GM23338 (cell line): ENCODE results near the gene CRACR2B. TPM values are rescaled to one million over a fixed set of nuclear protein-coding genes. Genes with fewer than 3 reads are reported as not detected.

Experiments used
- ATAC-seq: fragments of 200-7000 bp; cut with Tn5 transposase; 3 replicates; pipeline ENCODE4 v1.9.1; 2020
- DNase-seq: peaks from one replicate; pipeline ENCODE4 v3.0.0-alpha.2; 2015; ENCODE audit warnings: low spot score
- H2AFZ ChIP-seq: fragments of 200-600 bp; sonication (generic); 2 replicates; pipeline ENCODE4 v1.8.0; 2016; ENCODE audit warnings: antibody characterized with exemption, mild to moderate bottlenecking, moderate library complexity
- H3F3A ChIP-seq: fragments of 200-600 bp; sonication (generic); replicated peaks from 2 replicates; pipeline ENCODE4 v1.8.0; 2017; ENCODE audit warnings: antibody characterized with exemption, mixed run types, low read depth
- H3K27ac ChIP-seq: fragments of 200-600 bp; sonication (generic); 2 replicates; pipeline ENCODE4 v1.6.1; 2016; ENCODE audit warnings: low read depth
- H3K27me3 ChIP-seq: fragments of 200-600 bp; sonication (generic); 2 replicates; pipeline ENCODE4 v1.8.0; 2016; ENCODE audit warnings: mild to moderate bottlenecking, mixed run types, moderate library complexity; ENCODE audit not compliant: insufficient read depth
- H3K36me3 ChIP-seq: fragments of 200-600 bp; sonication (generic); 2 replicates; pipeline ENCODE4 v1.8.0; 2016; ENCODE audit warnings: mild to moderate bottlenecking; ENCODE audit not compliant: insufficient read depth
- H3K4me1 ChIP-seq: fragments of 200-600 bp; sonication (generic); 2 replicates; pipeline ENCODE4 v1.8.0; 2016; ENCODE audit warnings: mild to moderate bottlenecking, moderate library complexity; ENCODE audit not compliant: insufficient read depth
- H3K4me2 ChIP-seq: fragments of 200-600 bp; sonication (generic); 2 replicates; pipeline ENCODE4 v1.7.1; 2017; ENCODE audit warnings: mixed run types
- H3K4me3 ChIP-seq: fragments of 200-600 bp; sonication (generic); 2 replicates; pipeline ENCODE4 v1.6.1; 2016; ENCODE audit warnings: mixed run types
- H3K79me2 ChIP-seq: fragments of 200-600 bp; sonication (generic); replicated peaks from 2 replicates; pipeline ENCODE4 v1.8.0; 2017; ENCODE audit warnings: mild to moderate bottlenecking; ENCODE audit not compliant: insufficient read depth
- H3K9me2 ChIP-seq: fragments of 200-600 bp; sonication (generic); 2 replicates; pipeline ENCODE4 v1.8.0; 2017; ENCODE audit not compliant: insufficient read depth
- H4K20me1 ChIP-seq: fragments of 200-600 bp; sonication (generic); replicated peaks from 2 replicates; pipeline ENCODE4 v1.8.0; 2017; ENCODE audit warnings: mild to moderate bottlenecking; ENCODE audit not compliant: insufficient read depth
- H3K27ac Mint-ChIP-seq: 2 replicates; pipeline ENCODE4 v1.8.0; 2020; ENCODE audit warnings: inconsistent platforms, mild to moderate bottlenecking, moderate library complexity, mixed read lengths
- H3K27me3 Mint-ChIP-seq: 3 replicates; pipeline ENCODE4 v1.8.0; 2022; ENCODE audit warnings: low read depth, mild to moderate bottlenecking, moderate library complexity, mixed read lengths, inconsistent platforms; ENCODE audit not compliant: insufficient read depth, poor library complexity
- H3K36me3 Mint-ChIP-seq: 3 replicates; pipeline ENCODE4 v1.8.0; 2021; ENCODE audit warnings: low read depth, mild to moderate bottlenecking, inconsistent platforms, moderate library complexity, mixed read lengths
- H3K4me1 Mint-ChIP-seq: 3 replicates; pipeline ENCODE4 v1.8.0; 2020; ENCODE audit warnings: mild to moderate bottlenecking, inconsistent platforms, mixed read lengths
- H3K4me3 Mint-ChIP-seq: 3 replicates; pipeline ENCODE4 v1.8.0; 2021; ENCODE audit warnings: moderate library complexity, mild to moderate bottlenecking, inconsistent platforms, mixed read lengths
- H3K9me3 Mint-ChIP-seq: 3 replicates; pipeline ENCODE4 v1.8.0; 2020; ENCODE audit warnings: moderate library complexity, mild to moderate bottlenecking, inconsistent platforms, mixed read lengths
- ETS1 ChIP-seq: IDR thresholded peaks from 2 replicates; pipeline ENCODE4 v1.6.1; 2016; ENCODE audit warnings: antibody characterized with exemption
- EZH2 ChIP-seq: fragments of 200-600 bp; sonication (generic); IDR thresholded peaks from one replicate; pipeline ENCODE4 v1.8.0; 2017; ENCODE audit warnings: antibody characterized with exemption, mild to moderate bottlenecking, low read depth; ENCODE audit not compliant: unreplicated experiment
- EZH2phosphoT487 ChIP-seq: fragments of 200-600 bp; sonication (generic); IDR thresholded peaks from one replicate; pipeline ENCODE4 v1.8.1; 2018; ENCODE audit warnings: antibody characterized with exemption; ENCODE audit not compliant: unreplicated experiment
- NANOG ChIP-seq: IDR thresholded peaks from 2 replicates; pipeline ENCODE4 v1.6.1; 2016; ENCODE audit warnings: antibody characterized with exemption, borderline replicate concordance
- POLR2AphosphoS5 ChIP-seq: IDR thresholded peaks from 2 replicates; pipeline ENCODE4 v1.6.1; 2016; ENCODE audit warnings: antibody characterized with exemption, low read depth
- ZNF331 ChIP-seq: fragments of 250-450 bp; sonication (Bioruptor Pico); IDR thresholded peaks from 2 replicates; pipeline ENCODE4 v1.5.0; 2020; ENCODE audit warnings: low read depth, mild to moderate bottlenecking, moderate library complexity
- ZNF462 ChIP-seq: fragments of 250-450 bp; sonication (Bioruptor Pico); IDR thresholded peaks from 2 replicates; pipeline ENCODE4 v1.5.0; 2020; ENCODE audit warnings: mild to moderate bottlenecking, moderate library complexity
- polyA plus RNA-seq: library from polyadenylated mRNA; unstranded; fragments of >200 nt; fragmentation: Nextera tagmentation; extraction: Ambion mirVana; gene quantifications from 2 replicates; pipeline ENCODE4 v1.2.1, GENCODE V29; 2016
- total RNA-seq: library from RNA; depleted of rRNA; stranded (reverse); fragments of >200 nt; shearing (Covaris generic); gene quantifications from 2 replicates; pipeline ENCODE4 v1.2.3, GENCODE V29; 2014

The CRACR2B gene
- total and polyA plus RNA-seq, 2 experiments from 2014 or later, result 55.9 to 64.1 TPM

GRCh38 chr11:845872-846495 is 18.3 kb downstream of the CRACR2B start:
- H3K27me3 Mint-ChIP-seq, result peaks cover 18% of the 10 kb centered on the region

More at GRCh38 chr11:845872-846495, 18.3 kb downstream of the CRACR2B start:
- H3F3A ChIP-seq, result 0 out of 2 replicates have a peak, but pooled peaks cover 5% of the 10 kb centered on the region
- Mint-ChIP-seq H3K27ac (no peak overlapping the region), H3K9me3 (no peaks in the 10 kb centered on the region), H3K4me1 (peaks cover 20% of the 10 kb centered on the region), H3K4me3 (no peak overlapping the region; the same call in 2 of the 3 replicates), H3K36me3 (peaks cover 4% of the 10 kb centered on the region)
- no peaks in the 10 kb centered on the region for H3K36me3 ChIP-seq
- DNase-seq (no peak), ATAC-seq (no peak)
- H3K79me2 ChIP-seq, result peaks cover 13% of the 10 kb centered on the region
- H3K4me2 ChIP-seq, result peak overlapping the region; percentile 91; the same call in 1 of the 2 replicates
- peaks cover 17% of the 10 kb centered on the region for H4K20me1 ChIP-seq
- TF ChIP-seq POLR2AphosphoS5 (no peak), ETS1 (no peak), ZNF462 (no peak), EZH2phosphoT487 (no peak), ZNF331 (CRISPR knock-in tag) (no peak), EZH2 (no peak), NANOG (no peak)
- no peak overlapping the region for H3K27ac ChIP-seq
- no peaks in the 10 kb centered on the region for H3K27me3 ChIP-seq
- no peak overlapping the region for H3K4me3 ChIP-seq
- no peaks in the 10 kb centered on the region for H3K9me2 ChIP-seq
- peaks cover 32% of the 10 kb centered on the region for H3K4me1 ChIP-seq
- no peak overlapping the region for H2AFZ ChIP-seq
